Left colon (tissue), 2 donors: ENCODE results near the gene GCNA. TPM values are rescaled to one million over a fixed set of nuclear protein-coding genes. Genes with fewer than 3 reads are reported as not detected.
"Not testable (repeated sequence)": the region's sequence is repeated elsewhere in the genome, so short reads cannot be mapped to it uniquely, and the experiment has no call there.

Experiments used
- ATAC-seq: fragments of 200-7000 bp; cut with Tn5 transposase; one replicate; pipeline ENCODE4 v1.9.1; 2020; ENCODE audit warnings: mild to moderate bottlenecking, moderate library complexity
- DNase-seq, 2 donors: peaks; one replicate each; pipeline ENCODE4 v3.0.0-alpha.2; 2020
- intact Hi-C, 2 donors: fragments of 100-400 bp; cut with DNase I in 1 of 2; cut with micrococcal nuclease in 1 of 2; formaldehyde crosslinking; loops; one replicate each; pipeline versions ENCODE4 v1.11.2 to v1.14.0; 2022; cut with DNase I, micrococcal nuclease
- total RNA-seq, 2 donors: library from RNA; stranded (reverse); fragmentation: NEBNext Ultra II Directional; extraction: Animal tissue kit (Norgen Biotek cat#: 25700); gene quantifications; one replicate each; pipeline ENCODE4 v1.2.1, GENCODE V29; 2021
- donor health status: DM: no; HTN: no; CAD: no.
- donor health status: DM: yes; HTN: yes; CAD: no.

GCNA gene
- total RNA-seq, 2 donors from 2014 or later, result 1.1 to 1.2 TPM

GRCh38 chrX:71549986-71550385 lies 28.3 kb upstream of the GCNA start:
- intact Hi-C loops, result no loop called here
- ATAC-seq (no peak), DNase-seq (no peak)

GRCh38 chrX:71550578-71550977 lies 27.7 kb upstream of the GCNA start:
- DNase-seq, result no peak
- no peak for ATAC-seq
- intact Hi-C loops, result no loop called here

GRCh38 chrX:71556036-71556435 lies 22.2 kb upstream of the GCNA start:
- no peak for DNase-seq
- ATAC-seq, result peak; percentile 35
- intact Hi-C loops, result no loop called here

GRCh38 chrX:71558920-71559319 lies 19.3 kb upstream of the GCNA start:
- DNase-seq, result no peak
- ATAC-seq, result no peak
- intact Hi-C loops, result no loop called here

- intact Hi-C loops, ATAC-seq, DNase-seq: not testable (repeated sequence)
Observed at GRCh38 chrX:71559773-71560172, 18.5 kb upstream of the GCNA start.

GRCh38 chrX:71563921-71564320 lies 14.3 kb upstream of the GCNA start:
- ATAC-seq (no peak), DNase-seq (no peak)
- intact Hi-C loops, result no loop called here

GRCh38 chrX:71565474-71566041 lies 12.7 kb upstream of the GCNA start:
- ATAC-seq (no peak), DNase-seq (no peak)
- intact Hi-C loops, result no loop called here

- intact Hi-C loops, ATAC-seq, DNase-seq: not testable (repeated sequence)
Observed at GRCh38 chrX:71571390-71571789, 6.8 kb upstream of the GCNA start.

GRCh38 chrX:71573590-71573989 lies 4.6 kb upstream of the GCNA start:
- DNase-seq (no peak), ATAC-seq (no peak)
- intact Hi-C loops, result no loop called here

GRCh38 chrX:71577682-71578081 lies 555 bp upstream of the GCNA start:
- intact Hi-C loops, result no loop called here
- no peak for ATAC-seq

GRCh38 chrX:71579136-71579989 lies 1.1 kb downstream of the GCNA start:
- DNase-seq (no peak), ATAC-seq (no peak)
- intact Hi-C loops, result no loop called here

More at GRCh38 chrX:71577682-71578081, 555 bp upstream of the GCNA start:
- DNase-seq, result no peak

GRCh38 chrX:71579990-71580380 lies 1.7 kb downstream of the GCNA start:
- no peak for DNase-seq
- no peak for ATAC-seq
- intact Hi-C loops, result no loop called here

- no peak for DNase-seq
- no peak for ATAC-seq
- intact Hi-C loops, result no loop called here
Observed at GRCh38 chrX:71581210-71581609, 3.0 kb downstream of the GCNA start.

GRCh38 chrX:71586929-71587328 lies 8.7 kb downstream of the GCNA start:
- intact Hi-C loops, result no loop called here

GRCh38 chrX:71593210-71593609 lies 15.0 kb downstream of the GCNA start:
- ATAC-seq, DNase-seq, intact Hi-C loops: not testable (repeated sequence)

More at GRCh38 chrX:71586929-71587328, 8.7 kb downstream of the GCNA start:
- DNase-seq (no peak), ATAC-seq (peak; percentile 98)

GRCh38 chrX:71599965-71600364 lies 21.7 kb downstream of the GCNA start:
- DNase-seq (no peak), ATAC-seq (no peak)
- intact Hi-C loops, result no loop called here

GRCh38 chrX:71603618-71604017 lies 25.4 kb downstream of the GCNA start:
- ATAC-seq, result no peak
- intact Hi-C loops, result no loop called here
- no peak for DNase-seq

- ATAC-seq, result no peak
- intact Hi-C loops, result no loop called here
- no peak for DNase-seq
Observed at GRCh38 chrX:71604141-71604540, 25.9 kb downstream of the GCNA start.

- no peak for ATAC-seq
- no peak for DNase-seq
- intact Hi-C loops, result no loop called here
Observed at GRCh38 chrX:71604796-71605568, 26.7 kb downstream of the GCNA start.
